Suprapubic skin (tissue), 4 donors: Measurements from ENCODE around the gene GDPD2. TPM values are rescaled to one million over a fixed set of nuclear protein-coding genes. Genes with fewer than 3 reads are reported as not detected.

ENCODE experiments used
- DNase-seq, 2 donors: peaks; one replicate each; pipeline ENCODE4 v3.0.0-alpha.2; 2019; ENCODE audit warnings: low spot score in 2 of 2
- H3K27ac ChIP-seq: fragments of 200-600 bp; sonication (generic); one replicate; pipeline ENCODE4 v1.5.1; 2019
- H3K27me3 ChIP-seq: fragments of 200-600 bp; sonication (generic); one replicate; pipeline ENCODE4 v1.5.1; 2019
- H3K36me3 ChIP-seq: fragments of 200-600 bp; sonication (generic); one replicate; pipeline ENCODE4 v1.5.1; 2019
- H3K4me1 ChIP-seq: fragments of 200-600 bp; sonication (generic); one replicate; pipeline ENCODE4 v1.5.1; 2019
- H3K4me3 ChIP-seq: fragments of 200-600 bp; sonication (generic); one replicate; pipeline ENCODE4 v1.5.1; 2019; ENCODE audit warnings: mild to moderate bottlenecking
- H3K9me3 ChIP-seq: fragments of 200-600 bp; sonication (generic); one replicate; pipeline ENCODE4 v1.5.1; 2019
- CTCF ChIP-seq, 2 donors: fragments of 200-600 bp in 1 of 2; fragments of 450-650 bp in 1 of 2; sonication (generic) in 1 of 2; IDR thresholded peaks; one replicate each; pipeline ENCODE4 v1.5.1; 2016 to 2019; ENCODE audit warnings: antibody characterized with exemption in 2 of 2, mild to moderate bottlenecking in 1 of 2, moderate library complexity in 1 of 2
- EP300 ChIP-seq: sonication (generic); formaldehyde crosslinking; IDR thresholded peaks from one replicate; pipeline ENCODE4 v1.6.1; 2017; ENCODE audit warnings: antibody characterized with exemption
- POLR2A ChIP-seq, 2 donors: fragments of 450-650 bp; IDR thresholded peaks; one replicate each; pipeline ENCODE4 v1.6.1; 2017; ENCODE audit warnings: antibody characterized with exemption in 2 of 2, mild to moderate bottlenecking in 2 of 2, moderate library complexity in 2 of 2
- POLR2AphosphoS5 ChIP-seq, 3 donors: sonication (generic); formaldehyde crosslinking; IDR thresholded peaks; one replicate each; pipeline ENCODE4 v1.6.1; 2017; ENCODE audit warnings: antibody characterized with exemption in 3 of 3
- WGBS: methylation state at CpG from one replicate; pipeline ENCODE4 v1.1.5; 2018; 5-methylcytosine and 5-hydroxymethylcytosine counted together
- total RNA-seq, 4 donors: library from RNA; depleted of rRNA; stranded (reverse); fragments of >200 nt; gene quantifications; one replicate each; pipeline ENCODE4 v1.1.0, GENCODE V29; 2016

GDPD2 gene
- total RNA-seq, 4 donors from 2014 or later = 15.8 to 68.7 (median 44.7) TPM

- Histone ChIP-seq H3K4me1 (peaks cover 16% of the 10 kb centered on the region), H3K27ac (peak overlapping the region; percentile 78), H3K9me3 (no peaks in the 10 kb centered on the region), H3K4me3 (peak overlapping the region; percentile 54), H3K27me3 (no peaks in the 10 kb centered on the region), H3K36me3 (no peaks in the 10 kb centered on the region)
- no peak for TF ChIP-seq POLR2A (IDR thresholded peaks at IDR 0.05)
- TF ChIP-seq CTCF (IDR thresholded peaks at IDR 0.05) = no peak
- TF ChIP-seq EP300 = no peak
- TF ChIP-seq POLR2AphosphoS5 (IDR thresholded peaks at IDR 0.05) = no peak
- 44% methylated on average over 32 of the region's 32 CpGs for WGBS
- no peak for DNase-seq
Measured at GRCh38 chrX:70455366-70456202, 32.5 kb downstream of the GDPD2 start.

- TF ChIP-seq POLR2AphosphoS5 (IDR thresholded peaks at IDR 0.05) = no peak
- TF ChIP-seq CTCF (IDR thresholded peaks at IDR 0.05) = no peak
- no peak for TF ChIP-seq POLR2A (IDR thresholded peaks at IDR 0.05)
- TF ChIP-seq EP300 = no peak
- no peak overlapping the region for H3K27ac ChIP-seq
- peaks cover 16% of the 10 kb centered on the region for H3K4me1 ChIP-seq
- H3K9me3 ChIP-seq = no peaks in the 10 kb centered on the region
- peak overlapping the region; percentile 54 for H3K4me3 ChIP-seq
- 44% methylated on average over 2 of the region's 2 CpGs for WGBS
- no peaks in the 10 kb centered on the region for H3K27me3 ChIP-seq
- H3K36me3 ChIP-seq = no peaks in the 10 kb centered on the region
- DNase-seq = no peak
Measured at GRCh38 chrX:70456256-70456655, 33.1 kb downstream of the GDPD2 start.

DNA sequence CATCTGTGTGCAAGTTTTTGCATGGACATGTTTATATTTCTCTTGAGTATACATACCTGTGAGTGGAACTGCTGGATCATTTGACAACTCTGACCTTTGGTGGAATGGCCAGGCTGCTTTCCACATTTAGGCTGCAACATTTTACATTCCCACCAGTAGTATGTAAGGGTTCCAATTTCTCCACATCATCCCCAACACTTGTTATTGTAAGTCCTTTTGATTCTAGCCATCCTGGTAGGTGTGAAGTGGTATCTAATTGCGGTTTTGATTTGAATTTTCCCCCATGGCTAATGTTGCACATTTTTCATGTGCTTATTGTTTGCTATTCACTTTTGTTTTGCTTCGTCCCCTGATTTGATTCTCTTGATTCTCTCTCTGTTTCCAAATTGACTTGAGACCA lies 37.9 kb downstream of the GDPD2 start:
- Histone ChIP-seq H3K27me3 (no peaks in the 10 kb centered on the region), H3K4me3 (no peak overlapping the region), H3K27ac (no peak overlapping the region), H3K4me1 (no peaks in the 10 kb centered on the region), H3K9me3 (no peaks in the 10 kb centered on the region), H3K36me3 (no peaks in the 10 kb centered on the region)
- WGBS = 72% methylated on average over 2 of the region's 2 CpGs
- TF ChIP-seq POLR2A (IDR thresholded peaks at IDR 0.05) = no peak
- no peak for DNase-seq

DNA sequence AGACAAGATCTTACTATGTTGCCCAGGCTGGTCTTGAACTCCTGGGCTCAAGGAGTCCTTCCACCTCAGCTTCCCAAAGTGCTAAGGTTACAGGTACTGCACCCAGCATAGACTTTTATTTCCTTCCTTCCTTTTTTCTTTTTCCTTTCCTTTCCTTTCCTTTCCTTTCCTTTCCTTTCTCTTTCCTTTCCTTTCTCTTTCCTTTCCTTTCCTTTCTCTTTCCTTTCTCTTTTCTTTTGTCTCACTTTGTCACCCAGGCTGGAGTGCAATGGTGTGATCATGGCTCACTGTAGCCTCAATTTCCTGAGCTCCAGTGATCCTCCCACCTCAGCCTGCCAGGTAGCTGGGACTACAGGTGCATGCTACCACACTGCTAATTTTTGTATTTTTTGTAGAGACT lies 40.9 kb downstream of the GDPD2 start:
- no peaks in the 10 kb centered on the region for H3K36me3 ChIP-seq
- no peaks in the 10 kb centered on the region for H3K4me1 ChIP-seq
- H3K27ac ChIP-seq = no peak overlapping the region
- H3K27me3 ChIP-seq = no peaks in the 10 kb centered on the region
- TF ChIP-seq EP300 = no peak
- no peak for TF ChIP-seq POLR2A (IDR thresholded peaks at IDR 0.05)
- no peak for TF ChIP-seq POLR2AphosphoS5 (IDR thresholded peaks at IDR 0.05)
- no peak for TF ChIP-seq CTCF (IDR thresholded peaks at IDR 0.05)
- DNase-seq = no peak
- no peaks in the 10 kb centered on the region for H3K9me3 ChIP-seq
- H3K4me3 ChIP-seq = no peak overlapping the region

GRCh38 chrX:70466968-70467367 lies 43.9 kb downstream of the GDPD2 start:
- TF ChIP-seq POLR2AphosphoS5 (IDR thresholded peaks at IDR 0.05) = no peak
- TF ChIP-seq CTCF (IDR thresholded peaks at IDR 0.05) = no peak
- no peak for TF ChIP-seq EP300
- TF ChIP-seq POLR2A (IDR thresholded peaks at IDR 0.05) = no peak
- H3K36me3 ChIP-seq = no peaks in the 10 kb centered on the region
- H3K4me3 ChIP-seq = no peak overlapping the region
- H3K27ac ChIP-seq = no peak overlapping the region
- DNase-seq = no peak
- no peaks in the 10 kb centered on the region for H3K27me3 ChIP-seq
- no peaks in the 10 kb centered on the region for H3K9me3 ChIP-seq
- no peaks in the 10 kb centered on the region for H3K4me1 ChIP-seq
